Colonic mucosa (tissue), 4 donors: ENCODE data around the gene LRRC19. TPM values are rescaled to one million over a fixed set of nuclear protein-coding genes. Genes with fewer than 3 reads are reported as not detected.

Experiments
- DNase-seq: peaks from one replicate; pipeline ENCODE4 v3.0.0-alpha.2; 2020
- H3K27ac ChIP-seq: fragments of 200-600 bp; one replicate; pipeline ENCODE4 v1.8.0; 2021
- H3K27me3 ChIP-seq: fragments of 200-600 bp; one replicate; pipeline ENCODE4 v1.8.0; 2021
- H3K36me3 ChIP-seq: fragments of 200-600 bp; one replicate; pipeline ENCODE4 v1.8.0; 2021
- H3K4me1 ChIP-seq: fragments of 200-600 bp; one replicate; pipeline ENCODE4 v1.8.0; 2021; ENCODE audit warnings: mild to moderate bottlenecking
- H3K4me3 ChIP-seq: fragments of 200-600 bp; one replicate; pipeline ENCODE4 v1.8.0; 2021
- H3K9ac ChIP-seq, 2 donors: one replicate each; pipeline ENCODE4 v1.7.0; 2013; ENCODE audit warnings: control low read depth in 2 of 2, low read depth in 2 of 2, low read length in 2 of 2
- H3K9me3 ChIP-seq: fragments of 200-600 bp; one replicate; pipeline ENCODE4 v1.8.0; 2021
- intact Hi-C: fragments of 100-400 bp; cut with DNase I; formaldehyde crosslinking; loops from one replicate; pipeline ENCODE4 v1.14.1; 2022
- total RNA-seq, 2 donors: library from RNA; stranded (reverse); fragmentation: NEBNext Ultra II Directional in 1 of 2; extraction: Animal tissue kit (Norgen Biotek cat#: 25700) in 1 of 2; gene quantifications; one replicate each; pipeline ENCODE4 v1.2.1, GENCODE V29; 2021
- TF ChIP-seq, protein P1 (sequence below): fragments of 200-600 bp; IDR thresholded peaks from one replicate; pipeline ENCODE4 v1.8.0; 2022; ENCODE audit warnings: antibody characterized with exemption, mild to moderate bottlenecking
- donor health status: healthy.
- donor health status: DM: no; HTN: no; CAD: no.
- donor health status: DM: no; HTN: no; CAD: no.

LRRC19 gene
- total RNA-seq, 2 donors from 2014 or later = 48.9 to 130 TPM

DNA sequence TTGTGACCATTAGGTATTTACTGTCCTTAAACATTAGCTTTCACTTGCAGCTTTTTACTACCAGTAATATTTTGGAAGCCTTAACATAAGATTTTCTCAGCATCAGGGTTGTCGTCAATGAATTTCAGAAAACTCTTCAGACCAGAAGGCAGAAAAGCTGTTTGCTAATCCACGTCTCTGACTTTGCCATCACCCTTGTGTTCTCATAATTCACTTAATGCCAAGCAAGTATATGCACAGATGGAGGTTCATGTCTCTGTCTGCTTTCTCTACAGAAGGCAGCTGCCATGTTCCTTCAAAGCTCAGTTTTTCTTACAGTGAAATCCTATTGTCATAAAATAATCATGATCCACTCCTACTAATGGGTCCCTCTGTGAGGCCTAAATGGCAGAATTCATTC is 37.7 kb upstream of the LRRC19 start:
- intact Hi-C loops = no loop called here
- TF ChIP-seq, protein P1, sequence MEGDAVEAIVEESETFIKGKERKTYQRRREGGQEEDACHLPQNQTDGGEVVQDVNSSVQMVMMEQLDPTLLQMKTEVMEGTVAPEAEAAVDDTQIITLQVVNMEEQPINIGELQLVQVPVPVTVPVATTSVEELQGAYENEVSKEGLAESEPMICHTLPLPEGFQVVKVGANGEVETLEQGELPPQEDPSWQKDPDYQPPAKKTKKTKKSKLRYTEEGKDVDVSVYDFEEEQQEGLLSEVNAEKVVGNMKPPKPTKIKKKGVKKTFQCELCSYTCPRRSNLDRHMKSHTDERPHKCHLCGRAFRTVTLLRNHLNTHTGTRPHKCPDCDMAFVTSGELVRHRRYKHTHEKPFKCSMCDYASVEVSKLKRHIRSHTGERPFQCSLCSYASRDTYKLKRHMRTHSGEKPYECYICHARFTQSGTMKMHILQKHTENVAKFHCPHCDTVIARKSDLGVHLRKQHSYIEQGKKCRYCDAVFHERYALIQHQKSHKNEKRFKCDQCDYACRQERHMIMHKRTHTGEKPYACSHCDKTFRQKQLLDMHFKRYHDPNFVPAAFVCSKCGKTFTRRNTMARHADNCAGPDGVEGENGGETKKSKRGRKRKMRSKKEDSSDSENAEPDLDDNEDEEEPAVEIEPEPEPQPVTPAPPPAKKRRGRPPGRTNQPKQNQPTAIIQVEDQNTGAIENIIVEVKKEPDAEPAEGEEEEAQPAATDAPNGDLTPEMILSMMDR = no peak

DNA sequence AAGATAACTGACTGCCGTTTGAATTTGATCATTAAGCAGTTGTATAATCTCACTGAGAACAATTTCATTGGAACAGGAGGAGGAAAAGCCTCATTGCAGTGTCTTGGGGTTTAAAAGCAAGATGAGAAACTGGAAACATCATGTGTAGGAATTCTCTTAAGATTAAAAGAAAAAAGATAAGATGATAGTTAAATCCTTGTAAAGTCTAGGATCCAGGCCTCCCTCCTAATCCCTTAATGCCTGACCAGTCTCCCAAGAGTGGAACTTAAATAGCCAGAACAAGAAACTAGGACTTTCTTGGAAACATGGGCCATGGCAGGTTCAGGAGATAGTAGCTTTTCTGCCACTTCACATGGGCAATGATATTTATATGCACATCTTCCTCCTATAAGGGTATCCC is 37.0 kb upstream of the LRRC19 start:
- Histone ChIP-seq H3K9me3 (no peaks in the 10 kb centered on the region), H3K27me3 (no peaks in the 10 kb centered on the region), H3K4me3 (no peak overlapping the region), H3K27ac (no peak overlapping the region), H3K9ac (no peak overlapping the region), H3K36me3 (no peaks in the 10 kb centered on the region), H3K4me1 (no peaks in the 10 kb centered on the region)
- TF ChIP-seq, protein P1 = no peak
- intact Hi-C loops = no loop called here
- DNase-seq = no peak

More for the DNA sequence above, 37.7 kb upstream of the LRRC19 start:
- H3K27me3 ChIP-seq = no peaks in the 10 kb centered on the region
- no peak for DNase-seq
- H3K9ac ChIP-seq = no peak overlapping the region
- H3K9me3 ChIP-seq = no peaks in the 10 kb centered on the region
- H3K27ac ChIP-seq = no peak overlapping the region
- no peaks in the 10 kb centered on the region for H3K36me3 ChIP-seq
- H3K4me3 ChIP-seq = no peak overlapping the region
- H3K4me1 ChIP-seq = no peaks in the 10 kb centered on the region

DNA sequence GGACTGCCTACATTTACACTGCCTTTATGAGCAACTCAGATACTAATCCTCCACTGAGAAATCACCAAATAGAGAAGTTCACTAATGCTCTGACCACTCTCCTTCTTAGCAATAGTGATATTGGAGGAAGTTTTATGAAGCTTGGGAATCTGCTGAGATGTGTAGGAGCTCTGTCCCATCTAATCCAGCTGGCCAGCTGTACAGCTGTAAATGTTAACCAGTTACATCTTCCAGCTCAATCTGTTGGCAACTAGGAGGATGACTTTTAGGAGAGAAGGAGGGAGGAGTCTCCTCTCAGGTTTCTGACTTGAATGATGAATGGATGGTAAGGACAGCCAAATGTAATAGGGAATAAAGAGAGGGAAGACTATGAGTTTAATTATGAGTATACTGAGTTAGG is 36.3 kb upstream of the LRRC19 start:
- H3K27ac ChIP-seq = no peak overlapping the region
- intact Hi-C loops = no loop called here
- no peaks in the 10 kb centered on the region for H3K4me1 ChIP-seq
- H3K9me3 ChIP-seq = no peaks in the 10 kb centered on the region
- no peak overlapping the region for H3K4me3 ChIP-seq
- TF ChIP-seq, protein P1 = no peak
- DNase-seq = no peak
- H3K27me3 ChIP-seq = no peaks in the 10 kb centered on the region
- no peaks in the 10 kb centered on the region for H3K36me3 ChIP-seq
- H3K9ac ChIP-seq = no peak overlapping the region

DNA sequence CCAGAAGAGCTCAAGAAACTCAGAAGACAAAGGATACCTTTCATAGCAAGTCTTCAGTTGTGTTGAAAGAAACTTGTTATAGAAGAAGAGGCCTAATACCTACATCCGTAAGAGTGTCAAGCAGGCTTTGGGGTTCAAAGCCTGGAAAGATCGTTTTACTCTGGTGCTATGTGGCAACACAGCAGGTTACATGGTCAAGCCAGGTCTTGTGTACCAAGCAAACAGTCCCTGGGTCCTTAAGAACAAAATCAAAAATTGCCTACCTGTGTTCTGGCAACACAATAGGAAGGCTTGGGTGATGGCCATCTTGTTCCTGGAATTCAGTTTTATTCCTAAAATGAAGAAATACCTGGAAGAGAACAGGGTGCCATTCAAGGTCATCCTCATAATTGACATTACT is 32.0 kb upstream of the LRRC19 start:
- intact Hi-C loops = loop anchor here (5.0 to 10.0 kb wide), 4 partner anchors 157 to 507 kb away; no protein-coding TSS in a partner anchor

DNA sequence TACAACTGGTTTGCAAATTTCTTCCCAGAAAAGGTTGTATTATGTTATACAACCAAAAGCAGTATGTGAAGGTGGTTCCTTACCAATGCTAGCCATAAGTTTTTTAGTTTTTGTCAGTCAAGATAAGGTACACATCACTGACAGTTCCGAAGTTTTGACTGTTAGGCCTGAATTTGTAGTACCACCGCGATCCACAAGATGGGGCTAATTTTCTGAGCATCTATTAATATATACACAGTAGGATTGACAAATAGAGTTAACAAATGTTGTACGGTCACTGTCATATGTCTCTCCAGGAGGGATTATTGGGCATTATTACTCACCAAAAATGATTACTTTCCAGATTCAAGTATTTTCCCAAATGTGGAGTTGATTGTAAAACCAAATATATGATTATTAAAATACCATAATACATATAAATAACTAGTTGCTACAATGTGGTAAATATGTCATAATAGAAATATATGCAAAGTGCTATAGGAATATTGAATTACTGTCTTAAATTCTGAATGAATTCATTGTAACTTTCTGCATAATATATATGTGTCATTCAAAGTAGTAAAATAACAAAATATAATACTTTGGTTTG is 28.4 kb upstream of the LRRC19 start:
- intact Hi-C loops = loop anchor here (10.0 kb wide), 2 partner anchors 161 to 511 kb away; no protein-coding TSS in a partner anchor
- no peaks in the 10 kb centered on the region for H3K36me3 ChIP-seq
- TF ChIP-seq, protein P1 = peak; percentile 86
- peak; percentile 82 for DNase-seq
- H3K27ac ChIP-seq = no peak overlapping the region
- H3K4me3 ChIP-seq = no peak overlapping the region
- no peak overlapping the region for H3K9ac ChIP-seq
- no peaks in the 10 kb centered on the region for H3K4me1 ChIP-seq
- H3K27me3 ChIP-seq = no peaks in the 10 kb centered on the region
- H3K9me3 ChIP-seq = no peaks in the 10 kb centered on the region

More for the DNA sequence above, 32.0 kb upstream of the LRRC19 start:
- Histone ChIP-seq H3K4me3 (no peak overlapping the region), H3K36me3 (no peaks in the 10 kb centered on the region), H3K9me3 (no peaks in the 10 kb centered on the region), H3K9ac (no peak overlapping the region), H3K27me3 (no peaks in the 10 kb centered on the region), H3K27ac (no peak overlapping the region), H3K4me1 (no peaks in the 10 kb centered on the region)
- DNase-seq = no peak
- TF ChIP-seq, protein P1 = no peak
